GM12891 (cell line): Measurements from ENCODE around the gene MICU2.

Source experiments
- PAX5 ChIP-seq: IDR thresholded peaks from 2 replicates; pipeline ENCODE4 v1.6.1; 2011; ENCODE audit warnings: low read length, moderate library complexity, mild to moderate bottlenecking; ENCODE audit not compliant: insufficient read depth, severe bottlenecking
- POLR2A ChIP-seq: IDR thresholded peaks from 2 replicates; pipeline ENCODE4 v1.6.1; 2011; ENCODE audit warnings: low read depth, low read length, control low read depth
- POLR2AphosphoS5 ChIP-seq: IDR thresholded peaks from 2 replicates; pipeline ENCODE4 v1.6.1; 2011; ENCODE audit warnings: low read depth, low read length, control low read depth
- POU2F2 ChIP-seq: IDR thresholded peaks from 2 replicates; pipeline ENCODE4 v1.6.1; 2011; ENCODE audit warnings: low read depth, mild to moderate bottlenecking, control low read depth, low read length, moderate library complexity
- SPI1 ChIP-seq: IDR thresholded peaks from 2 replicates; pipeline ENCODE4 v1.6.1; 2011; ENCODE audit warnings: low read depth, low read length, control low read depth
- TAF1 ChIP-seq: IDR thresholded peaks from 2 replicates; pipeline ENCODE4 v1.6.1; 2011; ENCODE audit warnings: low read depth, low read length, control low read depth

DNA sequence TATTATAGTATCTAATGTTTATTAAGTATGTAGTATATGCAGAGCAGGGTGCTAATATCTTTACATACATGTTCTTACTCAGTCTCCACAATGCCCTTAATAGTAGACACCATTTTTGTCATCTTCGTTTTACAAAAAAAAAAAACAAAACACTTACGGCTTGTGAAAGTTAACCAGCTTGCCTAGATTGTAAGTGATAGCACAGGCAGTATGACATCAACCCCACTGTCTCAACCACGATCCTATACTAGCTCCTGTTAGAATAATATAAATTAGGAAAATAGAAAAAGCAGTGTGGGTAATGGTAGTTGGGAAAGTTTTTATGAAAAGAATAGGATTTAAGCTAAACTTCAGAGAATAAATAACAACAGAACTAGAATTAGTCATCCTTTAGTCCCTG is 34.3 kb downstream of the MICU2 start:
- no peak for TF ChIP-seq POLR2AphosphoS5
- TF ChIP-seq POLR2A, result no peak
- no peak for TF ChIP-seq TAF1
- no peak for TF ChIP-seq POU2F2
- TF ChIP-seq SPI1, result no peak
- TF ChIP-seq PAX5, result no peak
